Measurements from ENCODE around the gene ABCB9.
"Not testable (repeated sequence)": the region's sequence is repeated elsewhere in the genome, so short reads cannot be mapped to it uniquely, and the experiment has no call there.

Gene ABCB9

GRCh38 chr12:122903693-122904034 is 62.6 kb downstream of the ABCB9 start:
- no peak for DNase-seq (ENCODE audit: low read depth in 1 of 2, low spot score in 1 of 2)

- no peak for DNase-seq (ENCODE audit: low read depth in 1 of 2, low spot score in 1 of 2)
Measured at GRCh38 chr12:122902854-122903692, 63.2 kb downstream of the ABCB9 start.

- no peak for DNase-seq (ENCODE audit: low read depth in 1 of 2, low spot score in 1 of 2)
Measured at GRCh38 chr12:122899887-122900286, 66.4 kb downstream of the ABCB9 start.

- DNase-seq (ENCODE audit: low read depth in 1 of 2, low spot score in 1 of 2), result no peak
Measured at GRCh38 chr12:122896662-122897061, 69.6 kb downstream of the ABCB9 start.

GRCh38 chr12:122895704-122896636 is 70.3 kb downstream of the ABCB9 start, which contains the start of gene VPS37B:
TSS of gene VPS37B (minus strand) at chr12:122896124. CDS start at chr12:122896062, 62 bp downstream.
- DNase-seq (ENCODE audit: low read depth in 1 of 2, low spot score in 1 of 2), result peak; percentile 80 to 93

GRCh38 chr12:122895320-122895703 is 71.0 kb downstream of the ABCB9 start:
- no peak for DNase-seq (ENCODE audit: low read depth in 1 of 2, low spot score in 1 of 2)

GRCh38 chr12:122894193-122895121 is 71.8 kb downstream of the ABCB9 start:
- DNase-seq (ENCODE audit: low read depth in 1 of 2, low spot score in 1 of 2), result no peak

- DNase-seq (ENCODE audit: low read depth in 1 of 2, low spot score in 1 of 2), result no peak
Measured at GRCh38 chr12:122893208-122894153, 72.8 kb downstream of the ABCB9 start.

- DNase-seq (ENCODE audit: low read depth in 1 of 2, low spot score in 1 of 2), result not testable (repeated sequence)
Measured at GRCh38 chr12:122892724-122893123, 73.5 kb downstream of the ABCB9 start.

GRCh38 chr12:122891661-122892525 is 74.4 kb downstream of the ABCB9 start:
- no peak for DNase-seq (ENCODE audit: low read depth in 1 of 2, low spot score in 1 of 2)

GRCh38 chr12:122889761-122890520 is 76.3 kb downstream of the ABCB9 start:
- DNase-seq (ENCODE audit: low read depth in 1 of 2, low spot score in 1 of 2), result no peak

DNA sequence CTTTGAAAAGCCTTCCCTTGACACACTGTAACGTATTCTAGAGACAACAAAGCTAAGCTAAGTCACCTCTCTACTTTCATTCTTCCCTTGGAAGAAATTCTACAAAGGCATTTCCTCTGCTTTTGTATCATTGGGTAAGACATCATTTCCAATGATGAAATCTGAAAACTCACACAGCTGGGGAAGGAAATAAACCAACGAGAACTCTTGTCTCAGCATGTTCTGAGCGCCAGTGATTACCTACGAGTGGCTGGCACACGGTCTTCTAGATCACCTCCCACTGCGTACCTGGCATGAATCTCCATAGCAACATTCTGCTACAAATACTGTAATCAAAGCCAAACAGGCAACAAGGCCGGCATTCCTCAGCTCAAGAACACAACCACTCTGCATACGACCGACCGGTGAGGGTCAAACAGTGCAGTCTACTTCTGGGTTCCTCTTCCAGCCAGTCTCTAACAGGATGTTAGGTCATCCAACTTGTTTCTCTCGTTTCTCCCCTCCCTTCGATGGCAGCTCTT is 78.0 kb downstream of the ABCB9 start:
- no peak for DNase-seq (ENCODE audit: low read depth in 1 of 2, low spot score in 1 of 2)

DNA sequence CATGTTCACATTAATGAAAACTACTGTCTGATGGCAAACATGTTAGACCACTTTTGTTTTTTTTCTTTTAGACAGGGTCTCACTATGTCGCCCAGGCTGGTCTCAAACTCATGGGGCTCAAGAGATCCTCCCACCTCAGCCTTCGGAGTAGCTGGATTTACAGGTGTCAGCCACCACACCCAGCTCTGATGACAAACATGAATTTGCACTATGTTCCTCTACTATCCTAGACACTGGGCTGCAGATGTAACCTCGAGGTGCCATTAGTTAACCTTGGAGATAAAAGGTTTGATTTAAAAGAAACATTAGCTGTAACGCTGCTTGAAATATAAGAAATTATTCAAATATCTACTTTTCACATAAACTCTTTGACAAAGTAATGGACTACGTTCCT is 78.4 kb downstream of the ABCB9 start:
- no peak for DNase-seq (ENCODE audit: low read depth in 1 of 2, low spot score in 1 of 2)

DNA sequence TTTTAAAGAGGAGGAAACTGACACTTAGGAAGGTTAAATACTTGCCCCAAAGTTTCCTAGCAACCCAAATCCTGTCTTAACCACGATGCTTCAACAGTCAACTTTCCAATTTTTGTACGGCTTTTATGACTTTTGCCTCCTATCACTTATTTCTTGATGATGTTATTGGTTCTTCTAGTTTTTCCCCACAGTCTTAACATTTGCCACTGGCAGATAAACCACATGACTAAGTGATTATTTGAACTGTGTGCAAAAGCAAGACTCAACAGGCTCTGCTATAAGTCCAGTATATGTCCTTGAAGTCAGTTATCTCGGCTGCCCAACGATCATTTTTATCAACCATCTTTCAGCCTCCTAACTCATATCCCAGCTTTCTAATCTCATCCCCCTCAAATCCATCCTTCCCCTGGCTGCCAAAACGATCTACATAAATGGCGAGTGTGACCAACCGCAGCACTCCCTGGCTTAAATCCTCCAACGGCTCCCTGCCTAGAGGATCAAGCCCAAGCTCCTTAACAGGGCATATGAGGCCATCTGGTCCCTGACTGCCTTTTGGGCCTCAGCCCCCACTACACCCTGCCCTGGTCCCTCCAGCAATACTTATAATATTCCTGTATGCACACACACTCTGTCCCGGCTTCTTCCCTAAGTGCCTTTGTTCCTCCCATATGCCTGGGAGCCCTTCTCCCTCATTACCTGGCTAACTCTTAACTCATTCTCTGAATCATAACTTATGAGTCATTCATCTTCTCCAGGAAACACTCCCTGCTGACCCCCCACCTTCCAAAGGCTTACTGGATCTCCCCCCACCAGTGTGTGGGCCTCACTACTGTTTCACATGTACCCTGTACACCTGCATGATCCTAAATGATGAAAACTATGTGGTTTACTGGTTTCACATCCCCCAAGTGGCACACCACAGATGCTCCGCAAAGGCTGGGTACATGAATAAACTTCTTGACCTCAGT is 79.1 kb downstream of the ABCB9 start:
- DNase-seq (ENCODE audit: low read depth in 1 of 2, low spot score in 1 of 2), result no peak

- no peak for DNase-seq (ENCODE audit: low read depth in 1 of 2, low spot score in 1 of 2)
Measured at GRCh38 chr12:122886161-122886560, 80.1 kb downstream of the ABCB9 start.

DNA sequence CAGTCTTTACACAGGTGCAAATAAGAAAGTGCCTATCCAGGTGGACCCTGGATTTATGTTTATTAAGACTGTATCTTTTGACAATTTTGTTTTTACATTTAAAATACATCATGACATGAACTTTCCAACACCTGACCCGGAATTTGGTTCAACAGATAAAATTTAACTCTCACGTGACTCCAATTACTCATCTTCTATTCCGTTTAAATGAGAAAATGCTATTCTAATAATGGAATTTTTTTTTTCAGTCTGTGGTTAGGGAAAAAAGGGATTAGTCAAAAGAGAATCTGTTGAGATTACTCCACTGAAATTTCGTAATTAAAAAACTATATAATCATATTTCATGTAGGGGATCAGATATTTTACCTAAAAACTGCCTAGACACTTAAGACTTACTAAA is 81.4 kb downstream of the ABCB9 start:
- no peak for DNase-seq (ENCODE audit: low read depth in 1 of 2, low spot score in 1 of 2)
